Stomach (tissue), 9 donors: ENCODE measurements around the gene TET1. TPM values are rescaled to one million over a fixed set of nuclear protein-coding genes. Genes with fewer than 3 reads are reported as not detected.
A peak's percentile ranks its signal among the peaks of the same experiment; 100 is the strongest.

Experiments
- DNase-seq, 2 donors: peaks; one replicate each; pipeline versions ENCODE4 v3.0.0 to v3.0.0-alpha.2; 2013 to 2019
- H3K27ac ChIP-seq, 5 donors: fragments of 200-600 bp in 4 of 5; sonication (generic) in 4 of 5; one replicate each; pipeline ENCODE4 v1.5.1; 2013 to 2019; ENCODE audit warnings: mild to moderate bottlenecking in 1 of 5, moderate library complexity in 1 of 5
- H3K27me3 ChIP-seq, 3 donors: fragments of 200-600 bp; sonication (generic); one replicate each; pipeline ENCODE4 v1.5.1; 2017 to 2019; ENCODE audit warnings: mixed run types in 1 of 3
- H3K36me3 ChIP-seq, 4 donors: fragments of 200-600 bp; sonication (generic); 1 replicate in 3 of 4; 2 replicates in 1 of 4; pipeline ENCODE4 v1.5.1; 2016 to 2019
- H3K4me1 ChIP-seq, 4 donors: fragments of 200-600 bp; sonication (generic); one replicate each; pipeline ENCODE4 v1.5.1; 2016 to 2019
- H3K4me3 ChIP-seq, 4 donors: fragments of 200-600 bp; sonication (generic) in 3 of 4; one replicate each; pipeline ENCODE4 v1.5.1; 2016 to 2019; ENCODE audit warnings: mild to moderate bottlenecking in 1 of 4
- H3K9me3 ChIP-seq, 4 donors: fragments of 200-600 bp; sonication (generic); one replicate each; pipeline ENCODE4 v1.5.1; 2016 to 2019
- EP300 ChIP-seq: sonication (generic); formaldehyde crosslinking; IDR thresholded peaks from one replicate; pipeline ENCODE4 v1.6.1; 2017; ENCODE audit warnings: antibody characterized with exemption
- POLR2A ChIP-seq, 4 donors: fragments of 450-650 bp; IDR thresholded peaks; one replicate each; pipeline ENCODE4 v1.6.1; 2016; ENCODE audit warnings: antibody characterized with exemption in 4 of 4, control low read depth in 2 of 4, mild to moderate bottlenecking in 1 of 4, moderate library complexity in 1 of 4
- POLR2AphosphoS5 ChIP-seq, 3 donors: sonication (generic); formaldehyde crosslinking; IDR thresholded peaks; one replicate each; pipeline ENCODE4 v1.6.1; 2016; ENCODE audit warnings: antibody characterized with exemption in 3 of 3
- WGBS, 5 donors: extraction: QIAGEN DNeasy Blood & Tissue Kit in 3 of 5; methylation state at CpG; one replicate each; pipeline versions ENCODE4 v1.1.5 to v1.1.7; 2013 to 2018; 5-methylcytosine and 5-hydroxymethylcytosine counted together
- intact Hi-C: fragments of 100-400 bp; cut with DNase I; formaldehyde crosslinking; loops from one replicate; pipeline ENCODE4 v1.15.1; 2023; ENCODE audit warnings: low total_unique reads
- polyA plus RNA-seq, 3 donors: library from polyadenylated mRNA; stranded (reverse); fragments of 200-250 nt; gene quantifications; one replicate each; pipeline ENCODE4 v1.2.3, GENCODE V29; 2013
- total RNA-seq, 5 donors: library from RNA; depleted of rRNA; stranded (reverse); fragments of >200 nt; gene quantifications; one replicate each; pipeline versions ENCODE4 v1.1.0 to v1.2.3, GENCODE V29; 2014 to 2016
- TF ChIP-seq, protein P1 (sequence below), 7 experiments: fragments of 450-650 bp in 4 of 7; fragments of 200-600 bp in 3 of 7; sonication (generic) in 3 of 7; IDR thresholded peaks; one replicate each; pipeline ENCODE4 v1.5.1; 2016 to 2019; ENCODE audit warnings: antibody characterized with exemption in 7 of 7, control low read depth in 2 of 7, mild to moderate bottlenecking in 1 of 7
- donor health status: healthy with polysubstance abuse.
- donor health status: Bipolar disorder and iron deficiency.
- donor health status: healthy.

The TET1 gene
- total and polyA plus RNA-seq, 8 donors: under 0.01 to 22.3 (median 2.5) TPM

GRCh38 chr10:68717435-68717834, 157.3 kb downstream of the TET1 start:
- intact Hi-C loops: loop anchor here (10.0 kb wide), 1 partner anchor 183 kb away; no protein-coding TSS in a partner anchor
- 73 to 95% (median 84%) methylated on average over 3 of the region's 3 CpGs for WGBS, 5 donors
- TF ChIP-seq POLR2A (IDR thresholded peaks at IDR 0.05): no peak
- H3K4me1 ChIP-seq: peaks cover 2 to 7% (median 5%) of the 10 kb centered on the region in 4 donors
- no peaks in the 10 kb centered on the region for H3K36me3 ChIP-seq
- no peak overlapping the region for H3K27ac ChIP-seq
- no peaks in the 10 kb centered on the region for H3K27me3 ChIP-seq
- no peaks in the 10 kb centered on the region for H3K9me3 ChIP-seq
- DNase-seq: no peak
- no peak overlapping the region for H3K4me3 ChIP-seq

DNA sequence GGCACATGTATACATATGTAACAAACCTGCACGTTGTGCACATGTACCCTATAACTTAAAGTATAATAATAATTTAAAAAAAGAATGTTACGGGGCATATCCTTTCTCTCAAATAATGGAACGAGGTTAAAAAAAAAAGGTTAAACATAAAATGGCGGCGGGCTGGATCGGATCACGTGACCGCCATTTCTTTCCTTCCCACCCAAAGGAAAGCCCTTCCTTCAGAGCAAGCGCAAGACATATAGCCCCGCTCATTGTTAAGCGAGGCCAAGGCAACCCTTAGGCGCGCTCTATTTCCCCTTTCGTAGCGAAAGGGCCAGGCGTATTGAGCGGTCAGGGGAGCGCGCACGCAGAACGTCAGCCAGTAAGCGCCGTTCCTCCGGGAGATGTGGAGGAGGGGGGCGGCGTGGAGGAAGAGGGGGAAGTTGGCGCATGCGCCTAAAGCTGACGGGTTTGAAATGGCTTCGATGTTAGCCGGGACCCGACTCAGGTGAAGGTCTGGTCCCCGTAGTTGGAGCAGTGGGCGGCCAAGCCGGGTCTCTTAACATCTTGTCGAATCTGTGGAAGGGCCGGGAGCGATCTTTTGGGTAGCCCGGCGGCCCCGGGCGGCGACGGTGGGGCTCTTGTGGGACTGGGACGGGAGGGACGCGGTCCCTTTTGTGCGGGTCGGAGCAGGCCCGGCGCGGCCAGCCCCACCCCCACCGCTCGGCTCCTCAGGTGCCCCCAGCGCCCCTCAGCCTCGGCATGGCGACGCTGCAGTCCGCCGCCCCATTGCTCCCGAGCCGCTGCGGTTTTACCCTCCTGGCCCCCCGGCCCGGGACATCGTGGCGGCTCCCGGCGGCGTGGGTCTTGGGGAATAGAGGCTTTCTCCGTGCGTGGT, 160.9 kb downstream of the TET1 start, which contains the start of gene CCAR1:
Gene CCAR1 (plus strand): TSS at position 447 of the 880 bp plus-strand sequence. CDS start 1,266 bp downstream, outside the sequence.
- Histone ChIP-seq H3K4me3 (peak within 1 kb of the TSS; percentile 93 to 97 (median 96)), H3K9me3 (no peaks in the 10 kb centered on the region), H3K4me1 (peaks cover 6 to 19% (median 12%) of the 10 kb centered on the region in 4 donors), H3K36me3 (peaks cover 14 to 34% (median 28%) of the 10 kb centered on the region in 4 donors), H3K27ac (peak within 1 kb of the TSS; percentile 85 to 98 (median 92)), H3K27me3 (no peaks in the 10 kb centered on the region)
- TF ChIP-seq, protein P1, sequence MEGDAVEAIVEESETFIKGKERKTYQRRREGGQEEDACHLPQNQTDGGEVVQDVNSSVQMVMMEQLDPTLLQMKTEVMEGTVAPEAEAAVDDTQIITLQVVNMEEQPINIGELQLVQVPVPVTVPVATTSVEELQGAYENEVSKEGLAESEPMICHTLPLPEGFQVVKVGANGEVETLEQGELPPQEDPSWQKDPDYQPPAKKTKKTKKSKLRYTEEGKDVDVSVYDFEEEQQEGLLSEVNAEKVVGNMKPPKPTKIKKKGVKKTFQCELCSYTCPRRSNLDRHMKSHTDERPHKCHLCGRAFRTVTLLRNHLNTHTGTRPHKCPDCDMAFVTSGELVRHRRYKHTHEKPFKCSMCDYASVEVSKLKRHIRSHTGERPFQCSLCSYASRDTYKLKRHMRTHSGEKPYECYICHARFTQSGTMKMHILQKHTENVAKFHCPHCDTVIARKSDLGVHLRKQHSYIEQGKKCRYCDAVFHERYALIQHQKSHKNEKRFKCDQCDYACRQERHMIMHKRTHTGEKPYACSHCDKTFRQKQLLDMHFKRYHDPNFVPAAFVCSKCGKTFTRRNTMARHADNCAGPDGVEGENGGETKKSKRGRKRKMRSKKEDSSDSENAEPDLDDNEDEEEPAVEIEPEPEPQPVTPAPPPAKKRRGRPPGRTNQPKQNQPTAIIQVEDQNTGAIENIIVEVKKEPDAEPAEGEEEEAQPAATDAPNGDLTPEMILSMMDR (IDR thresholded peaks at IDR 0.05): no peak
- peak; percentile 85 to 97 (median 92) for TF ChIP-seq POLR2AphosphoS5 (IDR thresholded peaks at IDR 0.05)
- DNase-seq: peak; percentile 98 to 99
- intact Hi-C loops: no loop called here
- WGBS, 5 donors: 0 to 1% (median 0%) methylated on average over 35 to 72 of the region's 72 CpGs

DNA sequence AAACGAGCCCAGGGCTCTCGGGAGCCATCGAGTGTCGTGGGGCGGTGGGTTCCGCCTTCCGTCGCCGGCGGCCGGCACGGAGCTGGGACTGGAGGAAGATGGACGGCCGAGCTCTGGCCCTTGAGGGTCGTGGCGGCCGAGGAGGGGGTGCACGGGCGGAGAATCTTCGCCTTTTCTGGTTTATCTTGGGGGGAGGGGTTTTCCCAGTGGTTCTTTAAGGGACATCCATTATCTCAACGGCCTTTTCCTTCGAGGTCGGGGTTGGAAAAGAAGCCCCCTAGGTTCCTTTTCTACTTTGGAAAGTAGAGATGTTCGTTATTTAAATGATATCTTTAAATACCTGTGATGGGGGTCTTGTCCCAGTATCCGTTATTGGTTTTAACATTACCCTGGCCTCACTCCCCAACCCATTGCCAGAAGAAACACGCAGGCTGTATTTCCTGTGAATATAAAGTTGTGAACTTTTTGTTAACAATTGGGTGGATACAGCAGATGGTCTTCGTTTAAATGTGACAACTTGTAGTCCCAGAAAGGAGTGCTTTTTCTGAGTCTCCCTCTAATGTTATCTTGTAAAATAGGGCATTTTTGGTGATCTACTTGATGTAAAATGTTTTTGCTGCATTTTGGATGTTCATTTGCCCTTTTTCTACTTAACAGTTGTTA, 161.7 kb downstream of the TET1 start:
- Histone ChIP-seq H3K36me3 (peaks cover 14 to 42% (median 35%) of the 10 kb centered on the region in 4 donors), H3K27me3 (no peaks in the 10 kb centered on the region), H3K4me3 (peak overlapping the region; percentile 93 to 97 (median 96)), H3K27ac (peak overlapping the region; percentile 85 to 98 (median 92)), H3K4me1 (peaks cover 6 to 19% (median 12%) of the 10 kb centered on the region in 4 donors), H3K9me3 (no peaks in the 10 kb centered on the region)
- peak in 1 of 2 donors; percentile 42 for DNase-seq
- intact Hi-C loops: no loop called here
- WGBS, 5 donors: 0 to 1% (median 0%) methylated on average over 26 to 27 of the region's 27 CpGs
- TF ChIP-seq, protein P1 (IDR thresholded peaks at IDR 0.05): no peak
- TF ChIP-seq POLR2A (IDR thresholded peaks at IDR 0.05): no peak
- no peak for TF ChIP-seq EP300
- TF ChIP-seq POLR2AphosphoS5 (IDR thresholded peaks at IDR 0.05): no peak

GRCh38 chr10:68725016-68725415, 164.9 kb downstream of the TET1 start:
- 85 to 95% (median 94%) methylated on average over 14 of the region's 14 CpGs for WGBS, 5 donors
- H3K27ac ChIP-seq: no peak overlapping the region
- H3K36me3 ChIP-seq: peaks cover 33 to 74% (median 68%) of the 10 kb centered on the region in 4 donors
- no peaks in the 10 kb centered on the region for H3K9me3 ChIP-seq
- peaks cover 6 to 20% (median 13%) of the 10 kb centered on the region in 4 donors for H3K4me1 ChIP-seq
- no peak overlapping the region for H3K4me3 ChIP-seq
- intact Hi-C loops: no loop called here
- TF ChIP-seq POLR2A (IDR thresholded peaks at IDR 0.05): no peak
- TF ChIP-seq, protein P1 (IDR thresholded peaks at IDR 0.05): no peak
- TF ChIP-seq EP300: no peak
- no peak for TF ChIP-seq POLR2AphosphoS5 (IDR thresholded peaks at IDR 0.05)
- DNase-seq: no peak
- H3K27me3 ChIP-seq: no peaks in the 10 kb centered on the region
